Measurements from ENCODE around the gene FKBP5.

DNA sequence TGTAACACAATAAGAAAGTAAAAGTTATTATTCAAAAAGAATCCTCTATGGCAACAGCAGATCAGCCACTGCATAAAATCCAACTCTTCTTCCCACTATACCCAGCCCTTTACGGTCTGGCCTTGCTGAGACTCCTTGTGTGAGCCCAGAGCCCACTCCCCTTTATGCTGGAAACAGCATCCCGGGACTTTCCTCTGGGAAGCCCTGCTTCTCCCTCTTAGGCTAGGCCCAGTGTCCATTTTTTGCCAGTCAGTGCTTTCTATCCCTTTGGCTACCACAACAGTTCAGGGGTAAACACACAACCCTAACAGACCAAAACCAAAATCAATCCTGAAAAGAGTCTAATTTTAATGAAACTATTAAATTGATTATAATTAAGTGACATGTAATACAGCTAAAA is 20.6 kb downstream of the FKBP5 start:
- TF ChIP-seq, protein P1, sequence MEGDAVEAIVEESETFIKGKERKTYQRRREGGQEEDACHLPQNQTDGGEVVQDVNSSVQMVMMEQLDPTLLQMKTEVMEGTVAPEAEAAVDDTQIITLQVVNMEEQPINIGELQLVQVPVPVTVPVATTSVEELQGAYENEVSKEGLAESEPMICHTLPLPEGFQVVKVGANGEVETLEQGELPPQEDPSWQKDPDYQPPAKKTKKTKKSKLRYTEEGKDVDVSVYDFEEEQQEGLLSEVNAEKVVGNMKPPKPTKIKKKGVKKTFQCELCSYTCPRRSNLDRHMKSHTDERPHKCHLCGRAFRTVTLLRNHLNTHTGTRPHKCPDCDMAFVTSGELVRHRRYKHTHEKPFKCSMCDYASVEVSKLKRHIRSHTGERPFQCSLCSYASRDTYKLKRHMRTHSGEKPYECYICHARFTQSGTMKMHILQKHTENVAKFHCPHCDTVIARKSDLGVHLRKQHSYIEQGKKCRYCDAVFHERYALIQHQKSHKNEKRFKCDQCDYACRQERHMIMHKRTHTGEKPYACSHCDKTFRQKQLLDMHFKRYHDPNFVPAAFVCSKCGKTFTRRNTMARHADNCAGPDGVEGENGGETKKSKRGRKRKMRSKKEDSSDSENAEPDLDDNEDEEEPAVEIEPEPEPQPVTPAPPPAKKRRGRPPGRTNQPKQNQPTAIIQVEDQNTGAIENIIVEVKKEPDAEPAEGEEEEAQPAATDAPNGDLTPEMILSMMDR (IDR thresholded peaks at IDR 0.05; ENCODE audit: low read length): no peak
- no peak for TF ChIP-seq EZH2phosphoT487 (IDR thresholded peaks at IDR 0.05; ENCODE audit: low read length)

All from MM.1S (cell line).